D721Med (cell line): Measurements from ENCODE around the gene TES.

Source experiments
- DNase-seq: peaks from one replicate; pipeline ENCODE4 v3.0.0; 2011; ENCODE audit warnings: low spot score; ENCODE audit not compliant: insufficient read length
- FAIRE-seq: peaks from 2 replicates; lab custom pipeline; 2011; peaks lifted over from hg19 to GRCh38; lab: Jason Lieb, UNC
- TF ChIP-seq, protein P1 (sequence below): IDR thresholded peaks from 2 replicates; pipeline ENCODE4 v1.5.1; 2012; ENCODE audit warnings: mild to moderate bottlenecking, control low read depth; ENCODE audit not compliant: insufficient read depth; ENCODE audit errors: missing control alignments

The TES gene

DNA sequence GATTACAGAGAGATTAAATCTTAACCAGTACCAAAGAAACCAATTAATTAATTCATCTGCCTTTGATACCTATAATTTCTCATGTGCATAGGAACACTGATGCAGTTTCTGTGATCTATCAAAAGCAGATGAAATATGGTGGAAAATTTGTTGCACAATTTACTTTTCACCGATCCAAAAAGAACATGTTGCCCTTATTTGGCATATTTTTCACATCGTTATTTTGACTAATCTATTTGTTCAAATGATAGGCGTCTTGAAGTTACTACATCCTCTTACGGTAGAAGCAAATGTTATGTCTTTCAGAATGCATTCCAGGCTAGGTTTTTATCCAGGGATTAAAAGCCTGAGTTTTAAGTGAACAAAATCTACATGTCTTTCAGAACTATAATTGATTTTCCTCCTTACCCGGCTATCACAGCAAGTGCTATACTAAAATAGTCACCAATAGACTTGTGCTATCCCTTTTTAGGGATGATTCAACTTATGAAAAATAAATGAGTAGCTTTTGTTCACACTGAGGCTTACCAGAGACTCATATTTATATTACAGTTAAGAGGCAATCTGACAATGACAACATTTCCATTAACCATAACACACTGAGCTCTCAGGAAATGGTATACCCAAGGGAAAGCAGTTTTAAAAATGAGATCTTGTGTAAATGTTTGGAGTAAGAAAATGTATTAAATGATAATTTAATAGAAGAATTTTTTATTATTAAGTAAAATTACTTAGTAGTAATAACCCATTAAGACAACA is 16.8 kb upstream of the TES start:
- TF ChIP-seq, protein P1, sequence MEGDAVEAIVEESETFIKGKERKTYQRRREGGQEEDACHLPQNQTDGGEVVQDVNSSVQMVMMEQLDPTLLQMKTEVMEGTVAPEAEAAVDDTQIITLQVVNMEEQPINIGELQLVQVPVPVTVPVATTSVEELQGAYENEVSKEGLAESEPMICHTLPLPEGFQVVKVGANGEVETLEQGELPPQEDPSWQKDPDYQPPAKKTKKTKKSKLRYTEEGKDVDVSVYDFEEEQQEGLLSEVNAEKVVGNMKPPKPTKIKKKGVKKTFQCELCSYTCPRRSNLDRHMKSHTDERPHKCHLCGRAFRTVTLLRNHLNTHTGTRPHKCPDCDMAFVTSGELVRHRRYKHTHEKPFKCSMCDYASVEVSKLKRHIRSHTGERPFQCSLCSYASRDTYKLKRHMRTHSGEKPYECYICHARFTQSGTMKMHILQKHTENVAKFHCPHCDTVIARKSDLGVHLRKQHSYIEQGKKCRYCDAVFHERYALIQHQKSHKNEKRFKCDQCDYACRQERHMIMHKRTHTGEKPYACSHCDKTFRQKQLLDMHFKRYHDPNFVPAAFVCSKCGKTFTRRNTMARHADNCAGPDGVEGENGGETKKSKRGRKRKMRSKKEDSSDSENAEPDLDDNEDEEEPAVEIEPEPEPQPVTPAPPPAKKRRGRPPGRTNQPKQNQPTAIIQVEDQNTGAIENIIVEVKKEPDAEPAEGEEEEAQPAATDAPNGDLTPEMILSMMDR: no peak
- no peak for DNase-seq
- no peak for FAIRE-seq

DNA sequence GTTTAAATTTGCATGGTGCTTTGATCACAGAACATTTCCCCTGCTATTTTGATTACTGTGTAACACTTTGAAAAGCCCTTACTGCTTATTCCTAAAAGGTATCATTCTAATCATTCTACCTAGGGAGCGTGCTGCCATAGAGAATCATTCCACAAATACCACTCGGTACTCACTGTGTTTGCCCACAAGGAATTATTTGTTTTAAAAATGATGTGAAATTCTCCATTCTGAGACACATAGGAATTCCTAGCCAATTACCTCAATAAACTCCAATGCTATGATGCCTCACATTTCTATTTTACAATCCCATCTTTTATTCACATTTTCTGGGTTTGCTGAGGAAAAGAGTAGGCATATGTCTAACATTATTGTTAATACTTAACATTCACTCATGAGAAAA is 16.2 kb upstream of the TES start:
- FAIRE-seq (no peak), DNase-seq (no peak)
- TF ChIP-seq, protein P1: no peak

DNA sequence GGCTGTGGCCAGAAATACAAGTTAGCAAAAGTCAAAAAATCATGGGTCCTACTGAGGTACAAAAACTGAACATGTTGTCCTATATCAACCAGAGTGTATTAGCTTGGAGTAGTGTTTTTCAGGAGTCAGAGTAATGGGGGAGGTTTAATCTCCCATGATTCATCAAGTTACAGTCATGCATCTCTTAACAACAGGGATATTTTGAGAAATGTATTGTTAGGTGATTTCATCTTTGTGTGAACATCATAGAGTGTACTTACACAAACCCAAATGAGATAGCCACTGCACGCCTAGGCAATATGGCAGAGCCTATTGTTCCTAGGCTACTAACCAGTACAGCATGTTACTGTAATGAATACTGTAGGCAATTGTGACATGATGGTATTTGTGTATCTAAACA is 14.9 kb upstream of the TES start:
- TF ChIP-seq, protein P1: no peak
- no peak for DNase-seq
- no peak for FAIRE-seq

DNA sequence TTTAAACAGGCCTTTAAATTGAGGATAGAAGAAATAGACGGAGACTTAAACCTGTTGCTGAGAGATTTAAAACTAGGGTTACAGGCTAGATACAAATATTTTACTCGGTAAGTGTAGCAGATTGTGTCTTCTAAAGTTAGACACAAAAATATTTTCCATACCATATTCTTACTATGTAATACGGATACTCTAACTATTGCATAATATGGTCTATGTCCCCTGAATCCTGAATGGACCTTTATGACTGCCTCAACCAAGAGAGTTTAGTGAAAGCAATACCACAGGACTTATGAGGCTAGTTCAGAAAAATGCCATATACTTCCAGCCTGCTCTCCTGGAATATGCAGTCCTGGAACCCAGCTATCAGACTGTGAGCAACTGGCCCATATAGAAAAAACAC is 13.4 kb upstream of the TES start:
- FAIRE-seq: no peak
- DNase-seq: no peak
- TF ChIP-seq, protein P1: no peak

DNA sequence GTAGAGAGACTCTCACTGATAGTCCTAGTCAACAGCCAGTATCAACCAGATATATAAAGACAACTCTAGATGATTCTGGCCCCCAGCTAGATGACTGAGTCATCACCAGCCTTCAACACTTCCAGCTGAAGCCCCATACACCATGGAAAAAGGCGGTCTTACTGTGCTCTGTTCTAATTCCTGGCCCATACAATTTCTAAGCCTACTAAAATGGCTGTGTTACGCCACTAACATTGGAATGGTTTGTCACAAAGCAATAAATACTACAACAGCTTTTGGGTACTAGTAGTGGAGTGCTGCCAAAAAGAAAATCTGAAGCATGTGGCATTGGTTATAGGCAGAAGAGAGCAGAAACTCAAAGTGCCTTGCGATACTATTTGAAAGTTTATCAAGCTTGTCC is 13.0 kb upstream of the TES start:
- TF ChIP-seq, protein P1: no peak
- DNase-seq (no peak), FAIRE-seq (no peak)

DNA sequence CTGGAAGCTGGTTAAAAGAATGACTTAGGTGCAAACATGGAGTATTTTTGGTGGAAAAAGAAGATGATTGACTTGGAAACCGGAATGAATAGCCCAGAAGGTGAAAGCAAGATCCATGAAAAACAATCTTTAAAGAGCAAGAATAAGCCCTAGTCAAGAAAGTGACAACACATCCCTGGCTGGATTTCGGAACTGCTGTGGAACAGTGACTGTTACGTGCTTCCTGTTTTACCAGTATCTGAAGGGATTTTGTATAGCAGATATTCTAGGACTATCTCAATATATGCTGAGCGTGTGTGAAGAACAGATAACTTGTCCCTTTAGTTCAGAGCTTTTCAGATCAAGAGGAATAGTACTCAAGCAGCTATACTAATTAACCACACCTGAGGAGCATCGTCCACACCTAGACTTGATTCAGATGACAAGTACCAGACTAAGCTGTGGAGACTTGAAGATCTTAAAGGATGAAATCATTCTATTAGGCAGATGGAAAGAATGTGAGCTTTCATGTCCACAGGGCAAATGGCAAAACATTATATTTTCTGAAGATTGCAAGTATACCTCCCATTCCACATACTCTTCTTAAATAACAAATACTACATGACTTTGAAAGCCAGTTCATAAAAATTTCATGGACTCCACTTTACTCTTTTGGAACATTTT is 11.5 kb upstream of the TES start:
- DNase-seq (no peak), FAIRE-seq (no peak)

More for the DNA sequence above, 11.5 kb upstream of the TES start:
- TF ChIP-seq, protein P1: no peak
